Smooth muscle cell (in vitro differentiated cells): ENCODE data around the gene SYT10. TPM values are rescaled to one million over a fixed set of nuclear protein-coding genes. Genes with fewer than 3 reads are reported as not detected.

Experiments used
- DNase-seq: peaks from one replicate; lab custom pipeline; 2025; ENCODE audit not compliant: unreplicated experiment; lab: John Stamatoyannopoulos, UW
- H2AFZ ChIP-seq: fragments of 200-600 bp; sonication (generic); 2 replicates; pipeline ENCODE4 v1.6.0; 2016; ENCODE audit warnings: antibody characterized with exemption, low read depth, mild to moderate bottlenecking
- H3F3A ChIP-seq: fragments of 200-600 bp; sonication (generic); 2 replicates; pipeline ENCODE4 v1.6.0; 2017; ENCODE audit warnings: antibody characterized with exemption, low read depth
- H3K27ac ChIP-seq: fragments of 200-600 bp; sonication (generic); 2 replicates; pipeline ENCODE4 v1.5.1; 2016; ENCODE audit warnings: low read depth, mild to moderate bottlenecking
- H3K27me3 ChIP-seq: fragments of 200-600 bp; sonication (generic); 2 replicates; pipeline ENCODE4 v1.6.1; 2016; ENCODE audit warnings: low read depth, mild to moderate bottlenecking
- H3K36me3 ChIP-seq: fragments of 200-600 bp; sonication (generic); 2 replicates; pipeline ENCODE4 v1.5.1; 2016; ENCODE audit warnings: low read depth
- H3K4me1 ChIP-seq: fragments of 200-600 bp; sonication (generic); 2 replicates; pipeline ENCODE4 v1.5.1; 2016; ENCODE audit warnings: low read depth
- H3K4me2 ChIP-seq: fragments of 200-600 bp; sonication (generic); 2 replicates; pipeline ENCODE4 v1.6.0; 2016; ENCODE audit warnings: mild to moderate bottlenecking
- H3K4me3 ChIP-seq: fragments of 200-600 bp; sonication (generic); 2 replicates; pipeline ENCODE4 v1.5.1; 2016; ENCODE audit warnings: mild to moderate bottlenecking
- H3K79me2 ChIP-seq: fragments of 200-600 bp; sonication (generic); 2 replicates; pipeline ENCODE4 v1.6.0; 2016; ENCODE audit warnings: low read depth, mild to moderate bottlenecking
- H3K9ac ChIP-seq: fragments of 200-600 bp; sonication (generic); 2 replicates; pipeline ENCODE4 v1.6.0; 2016; ENCODE audit warnings: low read depth
- H3K9me3 ChIP-seq: fragments of 200-600 bp; sonication (generic); replicated peaks from 2 replicates; pipeline ENCODE4 v1.5.1; 2016; ENCODE audit warnings: low read depth
- H4K20me1 ChIP-seq: fragments of 200-600 bp; sonication (generic); 2 replicates; pipeline ENCODE4 v1.6.0; 2016; ENCODE audit warnings: low read depth
- WGBS: methylation state at CpG from one replicate; pipeline ENCODE4 v1.1.7; 2016; ENCODE audit warnings: low lambda C conversion rate; 5-methylcytosine and 5-hydroxymethylcytosine counted together
- polyA plus RNA-seq: library from polyadenylated mRNA; unstranded; fragments of >200 nt; fragmentation: Nextera tagmentation; extraction: Ambion mirVana; gene quantifications from 2 replicates; pipeline ENCODE4 v1.2.1, GENCODE V29; 2016
- total RNA-seq: library from RNA; depleted of rRNA; stranded (reverse); fragments of >200 nt; gene quantifications from 2 replicates; pipeline ENCODE4 v1.2.3, GENCODE V29; 2014
- TF ChIP-seq, protein P1 (sequence below): fragments of 200-600 bp; sonication (generic); IDR thresholded peaks from 2 replicates; pipeline ENCODE4 v1.5.1; 2017; ENCODE audit warnings: borderline replicate concordance, mild to moderate bottlenecking, antibody characterized with exemption; ENCODE audit not compliant: insufficient read depth, poor library complexity, severe bottlenecking

The SYT10 gene
- total and polyA plus RNA-seq, 2 experiments from 2014 or later = 0.18 to 1.2 TPM

DNA sequence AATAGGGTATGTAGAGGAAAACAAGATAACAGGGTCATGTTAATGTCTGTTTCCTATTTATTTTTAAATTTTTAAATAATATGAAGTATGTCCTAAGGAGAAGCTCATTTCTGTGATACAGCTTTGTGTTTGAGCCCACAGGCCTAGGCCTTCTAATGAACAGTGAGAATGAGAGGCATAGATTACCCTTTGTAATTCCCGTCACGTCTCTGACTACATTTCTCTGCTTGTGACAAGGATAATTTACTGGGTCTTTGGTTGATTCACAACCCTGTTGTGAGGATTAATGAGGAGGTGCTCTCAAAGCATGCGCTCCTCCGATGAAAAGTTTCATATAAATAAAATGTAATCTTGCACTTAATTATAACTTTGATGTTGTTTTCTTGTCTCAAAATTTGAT is 56.1 kb downstream of the SYT10 start:
- 92% methylated on average over 4 of the region's 4 CpGs for WGBS
- Histone ChIP-seq H3F3A (no peaks in the 10 kb centered on the region), H2AFZ (no peak overlapping the region), H4K20me1 (no peaks in the 10 kb centered on the region), H3K27ac (no peak overlapping the region), H3K27me3 (no peaks in the 10 kb centered on the region), H3K9me3 (no peaks in the 10 kb centered on the region), H3K79me2 (no peaks in the 10 kb centered on the region), H3K9ac (no peak overlapping the region), H3K4me2 (no peak overlapping the region), H3K4me1 (no peaks in the 10 kb centered on the region), H3K36me3 (no peaks in the 10 kb centered on the region), H3K4me3 (no peak overlapping the region)
- TF ChIP-seq, protein P1, sequence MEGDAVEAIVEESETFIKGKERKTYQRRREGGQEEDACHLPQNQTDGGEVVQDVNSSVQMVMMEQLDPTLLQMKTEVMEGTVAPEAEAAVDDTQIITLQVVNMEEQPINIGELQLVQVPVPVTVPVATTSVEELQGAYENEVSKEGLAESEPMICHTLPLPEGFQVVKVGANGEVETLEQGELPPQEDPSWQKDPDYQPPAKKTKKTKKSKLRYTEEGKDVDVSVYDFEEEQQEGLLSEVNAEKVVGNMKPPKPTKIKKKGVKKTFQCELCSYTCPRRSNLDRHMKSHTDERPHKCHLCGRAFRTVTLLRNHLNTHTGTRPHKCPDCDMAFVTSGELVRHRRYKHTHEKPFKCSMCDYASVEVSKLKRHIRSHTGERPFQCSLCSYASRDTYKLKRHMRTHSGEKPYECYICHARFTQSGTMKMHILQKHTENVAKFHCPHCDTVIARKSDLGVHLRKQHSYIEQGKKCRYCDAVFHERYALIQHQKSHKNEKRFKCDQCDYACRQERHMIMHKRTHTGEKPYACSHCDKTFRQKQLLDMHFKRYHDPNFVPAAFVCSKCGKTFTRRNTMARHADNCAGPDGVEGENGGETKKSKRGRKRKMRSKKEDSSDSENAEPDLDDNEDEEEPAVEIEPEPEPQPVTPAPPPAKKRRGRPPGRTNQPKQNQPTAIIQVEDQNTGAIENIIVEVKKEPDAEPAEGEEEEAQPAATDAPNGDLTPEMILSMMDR = no peak
- DNase-seq = no peak

DNA sequence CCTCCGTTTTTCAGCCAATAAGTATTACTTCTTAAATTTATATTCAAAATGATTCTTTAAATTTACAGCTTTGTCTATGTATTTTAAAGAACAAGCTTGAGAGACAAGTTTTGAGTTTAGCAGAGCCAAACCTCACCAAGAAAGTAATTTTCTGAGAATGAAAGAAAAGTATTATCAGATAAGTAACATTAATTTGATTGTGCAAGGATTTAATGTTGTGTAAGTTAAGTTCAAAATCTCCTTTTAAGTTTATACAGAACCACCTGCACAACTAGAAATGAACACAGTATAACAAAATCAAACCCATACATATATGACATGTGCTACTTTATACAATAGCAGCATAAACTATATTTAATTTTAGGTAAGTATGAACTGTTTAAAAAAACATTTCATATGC is 63.5 kb downstream of the SYT10 start:
- TF ChIP-seq, protein P1 = no peak

DNA sequence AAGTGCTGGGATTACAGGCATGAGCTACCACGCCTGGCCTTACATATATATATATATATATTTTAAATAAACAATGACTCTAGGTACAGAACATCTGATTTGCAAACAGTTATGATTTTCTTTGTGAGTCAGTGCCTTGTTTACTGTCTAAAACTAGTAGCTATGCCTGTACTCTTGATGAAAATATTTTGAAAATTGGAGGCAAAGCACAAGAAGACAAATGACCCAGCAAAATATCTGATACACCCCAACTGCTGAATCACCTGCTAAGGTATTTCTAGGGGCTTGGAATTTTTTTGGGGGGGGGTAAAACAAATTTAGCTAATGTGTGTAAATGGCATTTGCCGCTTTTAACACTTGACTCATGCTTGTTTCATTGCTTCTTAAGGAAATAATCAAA is 69.3 kb downstream of the SYT10 start:
- 88% methylated on average over 2 of the region's 2 CpGs for WGBS
- H3K36me3 ChIP-seq = no peaks in the 10 kb centered on the region

More for the DNA sequence above, 63.5 kb downstream of the SYT10 start:
- no peak overlapping the region for H3K4me3 ChIP-seq
- H3K27ac ChIP-seq = no peak overlapping the region
- H3F3A ChIP-seq = no peaks in the 10 kb centered on the region
- no peak overlapping the region for H2AFZ ChIP-seq
- DNase-seq = no peak
- no peaks in the 10 kb centered on the region for H3K79me2 ChIP-seq
- H4K20me1 ChIP-seq = no peaks in the 10 kb centered on the region
- 92% methylated on average over 1 of the region's 1 CpG for WGBS
- H3K36me3 ChIP-seq = no peaks in the 10 kb centered on the region
- no peaks in the 10 kb centered on the region for H3K9me3 ChIP-seq
- no peaks in the 10 kb centered on the region for H3K4me1 ChIP-seq
- no peak overlapping the region for H3K9ac ChIP-seq
- no peak overlapping the region for H3K4me2 ChIP-seq
- no peaks in the 10 kb centered on the region for H3K27me3 ChIP-seq

DNA sequence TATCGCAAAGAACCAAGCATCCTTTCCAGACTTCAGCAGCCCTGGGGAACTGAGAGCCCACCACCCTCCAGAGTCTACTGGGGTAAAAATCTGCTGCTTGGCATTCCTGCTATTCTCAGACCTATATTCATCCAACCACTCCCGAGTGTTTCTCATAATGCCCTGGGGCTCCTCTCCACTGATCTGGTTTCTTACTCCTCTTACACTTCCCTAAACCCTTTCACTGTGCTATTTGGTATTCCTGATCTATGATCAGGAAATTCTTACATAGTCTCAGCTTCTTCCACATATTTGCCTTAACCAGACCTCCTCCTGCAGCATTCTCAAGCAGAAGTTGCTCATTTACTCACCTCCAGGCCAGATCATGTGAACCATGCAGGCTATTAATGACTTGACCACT is 82.4 kb downstream of the SYT10 start:
- no peaks in the 10 kb centered on the region for H3K9me3 ChIP-seq
- 61% methylated on average over 2 of the region's 2 CpGs for WGBS

More for the DNA sequence above, 69.3 kb downstream of the SYT10 start:
- H3K79me2 ChIP-seq = no peaks in the 10 kb centered on the region
- no peak overlapping the region for H3K4me3 ChIP-seq
- no peak overlapping the region for H2AFZ ChIP-seq
- H4K20me1 ChIP-seq = no peaks in the 10 kb centered on the region
- no peak overlapping the region for H3K9ac ChIP-seq
- no peak overlapping the region for H3K27ac ChIP-seq
- DNase-seq = no peak
- H3K4me2 ChIP-seq = no peak overlapping the region
- no peaks in the 10 kb centered on the region for H3K27me3 ChIP-seq
- H3K4me1 ChIP-seq = no peaks in the 10 kb centered on the region
- H3K9me3 ChIP-seq = no peaks in the 10 kb centered on the region
- TF ChIP-seq, protein P1 = no peak
- H3F3A ChIP-seq = no peaks in the 10 kb centered on the region

More for the DNA sequence above, 82.4 kb downstream of the SYT10 start:
- H3K4me2 ChIP-seq = no peak overlapping the region
- H3F3A ChIP-seq = no peaks in the 10 kb centered on the region
- no peaks in the 10 kb centered on the region for H3K79me2 ChIP-seq
- H3K4me1 ChIP-seq = no peaks in the 10 kb centered on the region
- DNase-seq = no peak
- H3K27me3 ChIP-seq = no peaks in the 10 kb centered on the region
- H2AFZ ChIP-seq = no peak overlapping the region
- TF ChIP-seq, protein P1 = no peak
- H4K20me1 ChIP-seq = no peaks in the 10 kb centered on the region
- no peak overlapping the region for H3K9ac ChIP-seq
- no peaks in the 10 kb centered on the region for H3K36me3 ChIP-seq
- H3K4me3 ChIP-seq = no peak overlapping the region
- no peak overlapping the region for H3K27ac ChIP-seq
